Mesothelial cell of epicardium (in vitro differentiated cells): ENCODE results near the gene RUNX1. TPM values are rescaled to one million over a fixed set of nuclear protein-coding genes. Genes with fewer than 3 reads are reported as not detected.

Experiments used
- DNase-seq, 2 experiments: peaks; one replicate each; pipeline ENCODE4 v3.0.0; 2021; ENCODE audit warnings: low spot score in 2 of 2; ENCODE audit not compliant: unreplicated experiment in 2 of 2
- H3K27ac Mint-ChIP-seq: 2 replicates; pipeline ENCODE4 v1.8.0; 2021; ENCODE audit warnings: mixed read lengths
- H3K27me3 Mint-ChIP-seq: 2 replicates; pipeline ENCODE4 v1.8.0; 2021; ENCODE audit warnings: low read depth, mixed read lengths
- H3K36me3 Mint-ChIP-seq: 2 replicates; pipeline ENCODE4 v1.8.0; 2021; ENCODE audit warnings: mixed read lengths
- H3K4me1 Mint-ChIP-seq: 2 replicates; pipeline ENCODE4 v1.8.0; 2021; ENCODE audit warnings: mixed read lengths
- H3K4me3 Mint-ChIP-seq: 2 replicates; pipeline ENCODE4 v1.8.0; 2021; ENCODE audit warnings: mild to moderate bottlenecking, moderate library complexity, mixed read lengths
- H3K9me3 Mint-ChIP-seq: 2 replicates; pipeline ENCODE4 v1.8.0; 2021; ENCODE audit warnings: mixed read lengths
- total RNA-seq: library from RNA; stranded (reverse); gene quantifications from 3 replicates; pipeline ENCODE4 v1.2.1, GENCODE V29; 2021
- TF ChIP-seq, protein P1 (sequence below): fragments of 200-600 bp; sonication (generic); IDR thresholded peaks from one replicate; pipeline ENCODE4 v1.5.0; 2021; ENCODE audit warnings: antibody characterized with exemption; ENCODE audit not compliant: unreplicated experiment

Gene RUNX1
- total RNA-seq, 1 donor from 2014 or later, result 41.2 TPM

DNA sequence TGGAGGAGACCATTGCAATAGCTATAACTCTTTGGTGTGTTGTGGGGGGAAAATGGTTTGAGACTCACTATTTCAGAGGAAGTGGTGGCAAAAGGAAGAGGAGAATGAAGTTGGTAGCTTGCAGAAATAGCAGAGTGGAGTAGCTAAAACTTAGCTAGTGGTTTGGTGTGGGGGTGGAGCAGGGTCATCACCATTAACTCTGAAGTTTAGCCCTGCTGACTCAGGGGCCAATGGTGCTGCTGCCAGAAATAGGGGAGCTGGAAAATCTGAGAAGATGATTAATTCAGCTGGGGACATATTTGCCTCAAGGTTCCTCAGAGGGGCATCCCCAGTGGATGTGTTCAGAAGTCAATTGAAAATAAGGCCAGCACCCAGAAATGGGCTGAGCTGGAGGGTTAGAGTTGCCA, 65.4 kb downstream of the RUNX1 start:
- TF ChIP-seq, protein P1, sequence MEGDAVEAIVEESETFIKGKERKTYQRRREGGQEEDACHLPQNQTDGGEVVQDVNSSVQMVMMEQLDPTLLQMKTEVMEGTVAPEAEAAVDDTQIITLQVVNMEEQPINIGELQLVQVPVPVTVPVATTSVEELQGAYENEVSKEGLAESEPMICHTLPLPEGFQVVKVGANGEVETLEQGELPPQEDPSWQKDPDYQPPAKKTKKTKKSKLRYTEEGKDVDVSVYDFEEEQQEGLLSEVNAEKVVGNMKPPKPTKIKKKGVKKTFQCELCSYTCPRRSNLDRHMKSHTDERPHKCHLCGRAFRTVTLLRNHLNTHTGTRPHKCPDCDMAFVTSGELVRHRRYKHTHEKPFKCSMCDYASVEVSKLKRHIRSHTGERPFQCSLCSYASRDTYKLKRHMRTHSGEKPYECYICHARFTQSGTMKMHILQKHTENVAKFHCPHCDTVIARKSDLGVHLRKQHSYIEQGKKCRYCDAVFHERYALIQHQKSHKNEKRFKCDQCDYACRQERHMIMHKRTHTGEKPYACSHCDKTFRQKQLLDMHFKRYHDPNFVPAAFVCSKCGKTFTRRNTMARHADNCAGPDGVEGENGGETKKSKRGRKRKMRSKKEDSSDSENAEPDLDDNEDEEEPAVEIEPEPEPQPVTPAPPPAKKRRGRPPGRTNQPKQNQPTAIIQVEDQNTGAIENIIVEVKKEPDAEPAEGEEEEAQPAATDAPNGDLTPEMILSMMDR, result no peak
- H3K4me1 Mint-ChIP-seq, result peaks cover 11% of the 10 kb centered on the region
- H3K9me3 Mint-ChIP-seq, result no peaks in the 10 kb centered on the region
- no peaks in the 10 kb centered on the region for H3K36me3 Mint-ChIP-seq
- H3K4me3 Mint-ChIP-seq, result no peak overlapping the region
- no peak for DNase-seq
- peaks cover 21% of the 10 kb centered on the region for H3K27me3 Mint-ChIP-seq
- H3K27ac Mint-ChIP-seq, result no peak overlapping the region

DNA sequence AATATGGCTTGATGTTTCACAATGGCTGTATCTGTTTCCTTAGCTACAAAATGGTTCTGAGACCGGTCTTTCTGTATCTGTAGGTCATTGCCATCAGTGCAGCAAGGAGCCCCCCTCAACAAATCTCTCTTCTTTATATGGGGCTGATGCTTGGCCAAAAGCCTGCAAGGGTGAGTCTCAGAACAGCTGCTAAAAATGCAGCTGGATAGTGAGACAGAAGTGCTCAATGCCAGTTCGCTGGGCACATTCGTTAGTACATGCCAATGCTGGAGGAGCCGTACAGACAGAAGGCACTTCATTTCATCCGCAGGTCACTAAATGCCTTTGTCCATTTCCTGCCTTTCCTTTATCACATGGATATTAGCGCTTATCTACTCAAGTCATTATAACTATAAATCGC, 67.3 kb downstream of the RUNX1 start:
- Mint-ChIP-seq H3K4me1 (peaks cover 7% of the 10 kb centered on the region), H3K36me3 (no peaks in the 10 kb centered on the region), H3K27ac (no peak overlapping the region), H3K9me3 (no peaks in the 10 kb centered on the region), H3K4me3 (no peak overlapping the region), H3K27me3 (peaks cover 7% of the 10 kb centered on the region)
- no peak for DNase-seq
- TF ChIP-seq, protein P1, result no peak

DNA sequence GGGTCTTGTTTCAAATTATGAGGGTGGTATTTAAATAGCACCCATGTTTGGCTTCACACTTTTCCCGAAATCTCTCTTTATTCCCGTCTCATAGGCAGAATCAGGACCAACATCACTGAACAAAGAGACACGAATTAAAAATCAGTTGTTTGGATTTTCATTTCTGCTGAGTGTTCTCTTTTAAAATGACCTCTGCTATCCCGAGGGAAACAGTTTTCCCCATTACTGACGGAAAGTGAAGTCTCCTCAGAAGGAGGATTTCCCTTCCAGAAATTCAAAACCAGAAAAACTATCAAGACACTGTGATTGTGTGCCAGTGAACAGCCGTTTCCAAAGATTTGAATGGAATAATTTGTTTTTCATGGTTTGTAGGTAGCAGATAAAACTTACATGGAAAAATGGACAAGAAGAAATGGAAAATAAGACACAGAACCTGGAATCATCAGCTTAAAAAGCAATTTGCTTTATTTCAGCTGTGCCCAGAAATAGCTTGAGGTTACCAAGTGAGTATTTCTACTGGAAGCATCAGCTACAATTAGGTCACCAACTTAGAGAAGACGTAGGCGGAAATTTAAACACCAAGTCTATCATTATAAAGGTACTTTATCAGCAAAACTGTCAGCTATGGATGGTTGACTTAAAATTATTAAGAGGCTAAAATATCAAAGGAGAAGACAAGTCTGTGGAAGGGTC, 68.5 kb downstream of the RUNX1 start:
- H3K36me3 Mint-ChIP-seq, result no peaks in the 10 kb centered on the region
- no peaks in the 10 kb centered on the region for H3K9me3 Mint-ChIP-seq
- TF ChIP-seq, protein P1, result no peak
- H3K4me1 Mint-ChIP-seq, result peaks cover 7% of the 10 kb centered on the region
- H3K27ac Mint-ChIP-seq, result no peak overlapping the region
- peaks cover 2% of the 10 kb centered on the region for H3K27me3 Mint-ChIP-seq
- H3K4me3 Mint-ChIP-seq, result no peak overlapping the region
- DNase-seq, result no peak

DNA sequence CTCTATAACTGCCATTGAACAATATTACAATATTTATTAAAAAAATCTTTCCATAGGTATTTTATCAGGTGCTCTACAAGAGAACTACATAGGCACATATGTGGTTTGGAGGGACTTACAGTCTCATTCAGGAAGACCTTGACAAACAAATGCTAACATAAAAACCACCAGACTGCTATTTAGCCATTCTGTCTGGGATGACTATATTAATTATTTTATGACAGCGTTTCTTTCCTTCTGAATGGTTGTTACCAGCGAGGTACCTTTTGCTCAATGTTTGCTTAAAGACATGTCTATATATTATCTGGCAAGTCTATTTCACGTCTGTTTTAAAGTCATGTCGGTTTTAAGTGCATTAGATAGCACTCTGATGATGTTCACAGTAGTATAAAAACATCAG, 69.7 kb downstream of the RUNX1 start:
- H3K36me3 Mint-ChIP-seq, result no peaks in the 10 kb centered on the region

DNA sequence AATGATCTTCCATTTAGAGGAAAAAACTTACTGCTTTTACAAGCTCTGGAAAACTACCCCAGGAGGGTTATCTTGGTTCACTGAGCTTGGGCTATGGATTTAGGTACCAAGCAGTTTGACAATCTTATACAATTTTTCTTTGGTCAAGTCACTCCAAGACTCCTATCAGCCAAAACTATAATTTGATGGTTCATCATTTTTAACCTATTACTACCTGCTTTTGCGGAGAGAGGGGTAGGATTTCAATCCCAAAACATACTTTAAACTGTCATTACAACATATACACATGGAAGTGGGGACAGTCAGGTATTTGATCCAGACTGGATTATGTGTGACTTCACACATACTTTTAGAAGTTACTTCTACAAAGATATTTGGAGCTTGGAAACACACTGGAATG, 71.8 kb downstream of the RUNX1 start:
- H3K4me3 Mint-ChIP-seq, result no peak overlapping the region

More for the DNA sequence above, 69.7 kb downstream of the RUNX1 start:
- H3K4me3 Mint-ChIP-seq, result no peak overlapping the region
- no peaks in the 10 kb centered on the region for H3K9me3 Mint-ChIP-seq
- DNase-seq, result no peak
- H3K27ac Mint-ChIP-seq, result no peak overlapping the region
- TF ChIP-seq, protein P1, result no peak
- peaks cover 7% of the 10 kb centered on the region for H3K4me1 Mint-ChIP-seq
- H3K27me3 Mint-ChIP-seq, result peaks cover 1% of the 10 kb centered on the region

More for the DNA sequence above, 71.8 kb downstream of the RUNX1 start:
- Mint-ChIP-seq H3K36me3 (no peaks in the 10 kb centered on the region), H3K9me3 (no peaks in the 10 kb centered on the region), H3K4me1 (peaks cover 3% of the 10 kb centered on the region), H3K27me3 (peaks cover 3% of the 10 kb centered on the region), H3K27ac (no peak overlapping the region)
- TF ChIP-seq, protein P1, result no peak
- no peak for DNase-seq
